Left lung (tissue), 14 donors: ENCODE data around the gene POMC. TPM values are rescaled to one million over a fixed set of nuclear protein-coding genes. Genes with fewer than 3 reads are reported as not detected.

Source experiments
- ATAC-seq: fragments of 200-7000 bp; cut with Tn5 transposase; one replicate; pipeline ENCODE4 v1.9.1; 2020; ENCODE audit warnings: moderate library complexity
- DNase-seq, 4 donors: peaks; one replicate each; pipeline ENCODE4 v3.0.0-alpha.2; 2013 to 2020
- H3K27ac ChIP-seq, 2 donors: fragments of 200-600 bp; sonication (generic) in 1 of 2; one replicate each; pipeline versions ENCODE4 v1.5.0 to v1.8.0; 2020 to 2021
- H3K27me3 ChIP-seq, 2 donors: fragments of 200-600 bp; sonication (generic) in 1 of 2; one replicate each; pipeline versions ENCODE4 v1.5.0 to v1.8.0; 2020 to 2021
- H3K36me3 ChIP-seq, 2 donors: fragments of 200-600 bp; sonication (generic) in 1 of 2; one replicate each; pipeline versions ENCODE4 v1.5.0 to v1.8.0; 2020 to 2021
- H3K4me1 ChIP-seq, 2 donors: fragments of 200-600 bp; one replicate each; pipeline ENCODE4 v1.8.0; 2021
- H3K4me3 ChIP-seq, 2 donors: fragments of 200-600 bp; sonication (generic) in 1 of 2; one replicate each; pipeline versions ENCODE4 v1.5.0 to v1.8.0; 2020 to 2021; ENCODE audit warnings: mild to moderate bottlenecking in 1 of 2
- H3K9me3 ChIP-seq, 2 donors: fragments of 200-600 bp; sonication (generic) in 1 of 2; one replicate each; pipeline versions ENCODE4 v1.5.0 to v1.8.0; 2020 to 2021
- CTCF ChIP-seq, 2 donors: fragments of 200-600 bp; sonication (generic) in 1 of 2; IDR thresholded peaks; one replicate each; pipeline versions ENCODE4 v1.5.0 to v1.8.0; 2021; ENCODE audit warnings: antibody characterized with exemption in 2 of 2
- intact Hi-C, 2 donors: fragments of 100-400 bp; cut with DNase I; formaldehyde crosslinking; loops; one replicate each; pipeline versions ENCODE4 v1.11.2 to v1.14.2; 2022
- long read RNA-seq, 12 donors: library from polyadenylated mRNA in 2 of 12; unstranded in 2 of 12; transcript quantifications; one replicate each; pipeline ENCODE4 v2.0.0 and lab custom pipeline, GENCODE V29; 2019 to 2026
- polyA plus RNA-seq, 6 donors: library from polyadenylated mRNA; unstranded; fragments of 120-200 nt; gene quantifications; one replicate each; pipeline ENCODE4 v1.2.1, GENCODE V29; 2013; ENCODE audit not compliant: insufficient read length in 6 of 6
- total RNA-seq, 2 donors: library from RNA; stranded (reverse); fragmentation: NEBNext Ultra II Directional; extraction: Animal tissue kit (Norgen Biotek cat#: 25700); gene quantifications; one replicate each; pipeline ENCODE4 v1.2.1, GENCODE V29; 2021
- donor health status: DM: no; HTN: yes; CAD: no.
- donor health status: DM: no; HTN: no; CAD: no.

The POMC gene
- total RNA-seq (1 to 10 TPM; 1.5 to 3.7 TPM), polyA plus RNA-seq (1 to 10 TPM in 5 of 6 donors, under 1 TPM in 1; 0.74 to 3.3 (median 1.8) TPM)
- long read RNA-seq, donor 1: 0 reads
- long read RNA-seq, donor 2, partial matches to known transcripts: 9 of 9 reads
- long read RNA-seq, donor 2, other reads (novel, unspliced or antisense): 0 of 9 reads
- long read RNA-seq, donor 3, partial matches to known transcripts: 7 of 8 reads
- long read RNA-seq, donor 3, other reads (novel, unspliced or antisense): 0 of 8 reads
- long read RNA-seq, donor 4, partial matches to known transcripts: 14 of 14 reads
- long read RNA-seq, donor 4, other reads (novel, unspliced or antisense): 0 of 14 reads
- long read RNA-seq, donor 5, partial matches to known transcripts: 8 of 8 reads
- long read RNA-seq, donor 5, other reads (novel, unspliced or antisense): 0 of 8 reads
- long read RNA-seq, donor 6: 0 reads
- long read RNA-seq, donor 7: 0 reads
- long read RNA-seq, donor 8: 0 reads
- long read RNA-seq, donor 9: 0 reads
- long read RNA-seq, donor 10, partial matches to known transcripts: 4 of 4 reads
- long read RNA-seq, donor 10, other reads (novel, unspliced or antisense): 0 of 4 reads
- long read RNA-seq, donor 11, partial matches to known transcripts: 22 of 22 reads
- long read RNA-seq, donor 11, other reads (novel, unspliced or antisense): 0 of 22 reads
- long read RNA-seq, donor 12: 0 reads

GRCh38 chr2:25168256-25169072 is at the start of gene POMC:
Gene POMC (minus strand): TSS chr2:25168580. CDS start chr2:25164772, 3,808 bp downstream.
- H3K4me1 ChIP-seq: peaks cover 8 to 18% of the 10 kb centered on the region in 2 donors
- no peak within 1 kb of the TSS for H3K27ac ChIP-seq
- H3K9me3 ChIP-seq: no peaks in the 10 kb centered on the region
- H3K27me3 ChIP-seq: peaks cover 43 to 82% of the 10 kb centered on the region in 2 donors
- peak in 2 of 4 donors; percentile 36 to 53 for DNase-seq
- H3K36me3 ChIP-seq: no peaks in the 10 kb centered on the region
- H3K4me3 ChIP-seq: peak within 1 kb of the TSS; percentile 27 to 32
- no peak for TF ChIP-seq CTCF (IDR thresholded peaks at IDR 0.05)
- intact Hi-C loops: no loop called here
- ATAC-seq: peak; percentile 83

GRCh38 chr2:25218100-25218499 is 49.7 kb upstream of the POMC start:
- no peaks in the 10 kb centered on the region for H3K9me3 ChIP-seq
- peaks cover 6 to 11% of the 10 kb centered on the region in 2 donors for H3K4me1 ChIP-seq
- TF ChIP-seq CTCF (IDR thresholded peaks at IDR 0.05): no peak
- intact Hi-C loops: no loop called here
- H3K36me3 ChIP-seq: no peaks in the 10 kb centered on the region
- no peaks in the 10 kb centered on the region for H3K27me3 ChIP-seq
- DNase-seq (no peak), ATAC-seq (no peak)
- no peak overlapping the region for H3K27ac ChIP-seq
- H3K4me3 ChIP-seq: no peak overlapping the region

GRCh38 chr2:25215948-25216679 is 47.7 kb upstream of the POMC start:
- Histone ChIP-seq H3K9me3 (no peaks in the 10 kb centered on the region), H3K27ac (peak overlapping the region; percentile 67 to 69), H3K4me3 (peak overlapping the region; percentile 33 to 44), H3K4me1 (peaks cover 6 to 11% of the 10 kb centered on the region in 2 donors), H3K36me3 (no peaks in the 10 kb centered on the region), H3K27me3 (no peaks in the 10 kb centered on the region)
- intact Hi-C loops: no loop called here
- TF ChIP-seq CTCF (IDR thresholded peaks at IDR 0.05): no peak
- ATAC-seq (peak; percentile 92), DNase-seq (peak; percentile 75 to 92 (median 87))

GRCh38 chr2:25215232-25215631 is 46.9 kb upstream of the POMC start:
- TF ChIP-seq CTCF (IDR thresholded peaks at IDR 0.05): no peak

More at GRCh38 chr2:25215232-25215631, 46.9 kb upstream of the POMC start:
- H3K27me3 ChIP-seq: no peaks in the 10 kb centered on the region
- intact Hi-C loops: no loop called here
- no peaks in the 10 kb centered on the region for H3K36me3 ChIP-seq
- H3K4me1 ChIP-seq: peaks cover 6 to 11% of the 10 kb centered on the region in 2 donors
- ATAC-seq (peak; percentile 28), DNase-seq (no peak)
- no peaks in the 10 kb centered on the region for H3K9me3 ChIP-seq
- H3K27ac ChIP-seq: peak overlapping the region; percentile 67 to 69
- peak overlapping the region in 1 of 2 donors; percentile 44 for H3K4me3 ChIP-seq
